BLaER1 (cell line): ENCODE measurements around the gene RECK.
"Not testable (repeated sequence)": the region's sequence is repeated elsewhere in the genome, so short reads cannot be mapped to it uniquely, and the experiment has no call there.

Source experiments
- H3K27ac ChIP-seq: shearing (Covaris generic); formaldehyde crosslinking; 2 replicates; pipeline ENCODE4 v1.8.1; 2022
- H3K27me3 ChIP-seq: shearing (Covaris generic); formaldehyde crosslinking; 2 replicates; pipeline ENCODE4 v1.8.1; 2022
- H3K36me3 ChIP-seq: shearing (Covaris generic); formaldehyde crosslinking; 2 replicates; pipeline ENCODE4 v1.8.1; 2022
- H3K4me1 ChIP-seq: shearing (Covaris generic); formaldehyde crosslinking; 2 replicates; pipeline ENCODE4 v1.8.1; 2022
- H3K4me2 ChIP-seq: shearing (Covaris generic); formaldehyde crosslinking; 2 replicates; pipeline ENCODE4 v1.8.1; 2022
- H3K4me3 ChIP-seq: shearing (Covaris generic); formaldehyde crosslinking; 2 replicates; pipeline ENCODE4 v1.8.1; 2022
- H3K9ac ChIP-seq: shearing (Covaris generic); formaldehyde crosslinking; 2 replicates; pipeline ENCODE4 v1.8.1; 2022
- H3K9me3 ChIP-seq: shearing (Covaris generic); formaldehyde crosslinking; 2 replicates; pipeline ENCODE4 v1.8.1; 2022
- H4K20me1 ChIP-seq: shearing (Covaris generic); formaldehyde crosslinking; 2 replicates; pipeline ENCODE4 v1.8.1; 2022
- Cebpa-rat ChIP-seq: shearing (Covaris generic); IDR thresholded peaks from 2 replicates; pipeline ENCODE4 v1.8.1; 2022

Gene RECK

DNA sequence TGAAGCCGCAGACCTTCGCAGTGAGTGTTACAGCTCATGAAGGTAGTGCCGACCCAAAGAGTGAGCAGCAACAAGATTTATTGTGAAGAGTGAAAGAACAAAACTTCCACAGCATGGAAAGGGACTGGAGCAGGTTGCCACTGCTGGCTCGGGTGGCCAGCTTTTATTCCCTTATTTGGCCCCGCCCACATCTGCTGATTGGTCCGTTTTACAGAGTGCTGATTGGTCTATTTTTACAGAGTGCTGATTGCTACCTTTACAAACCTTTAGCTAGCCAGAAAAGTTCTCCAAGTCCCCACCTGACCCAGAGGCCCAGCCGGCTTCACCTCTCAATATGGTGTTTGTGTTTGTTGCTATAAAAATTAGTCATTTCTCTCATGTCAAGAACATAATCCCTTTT, 49.7 kb downstream of the RECK start:
- Histone ChIP-seq H3K9ac (no peak overlapping the region), H3K27me3 (no peaks in the 10 kb centered on the region), H4K20me1 (no peaks in the 10 kb centered on the region), H3K4me3 (no peak overlapping the region), H3K36me3 (peaks cover 49% of the 10 kb centered on the region), H3K4me2 (no peak overlapping the region), H3K9me3 (peaks cover 19% of the 10 kb centered on the region), H3K4me1 (no peaks in the 10 kb centered on the region), H3K27ac (no peak overlapping the region)
- no peak for TF ChIP-seq Cebpa-rat

- H3K36me3 ChIP-seq = peaks cover 47% of the 10 kb centered on the region
- H3K27ac ChIP-seq, H4K20me1 ChIP-seq, H3K4me2 ChIP-seq, H3K4me1 ChIP-seq, H3K9ac ChIP-seq, H3K27me3 ChIP-seq, H3K4me3 ChIP-seq: not testable (repeated sequence)
- peaks cover 19% of the 10 kb centered on the region for H3K9me3 ChIP-seq
Measured at GRCh38 chr9:36087054-36087453, 50.3 kb downstream of the RECK start.

GRCh38 chr9:36088020-36088419, 51.3 kb downstream of the RECK start:
- Histone ChIP-seq H3K4me2 (no peak overlapping the region), H3K9me3 (peaks cover 19% of the 10 kb centered on the region), H3K4me3 (no peak overlapping the region), H3K27ac (no peak overlapping the region), H3K4me1 (peaks cover 5% of the 10 kb centered on the region; the same call in 1 of the 2 replicates), H3K9ac (no peak overlapping the region), H3K27me3 (no peaks in the 10 kb centered on the region), H3K36me3 (peaks cover 45% of the 10 kb centered on the region), H4K20me1 (no peaks in the 10 kb centered on the region)
- no peak for TF ChIP-seq Cebpa-rat

DNA sequence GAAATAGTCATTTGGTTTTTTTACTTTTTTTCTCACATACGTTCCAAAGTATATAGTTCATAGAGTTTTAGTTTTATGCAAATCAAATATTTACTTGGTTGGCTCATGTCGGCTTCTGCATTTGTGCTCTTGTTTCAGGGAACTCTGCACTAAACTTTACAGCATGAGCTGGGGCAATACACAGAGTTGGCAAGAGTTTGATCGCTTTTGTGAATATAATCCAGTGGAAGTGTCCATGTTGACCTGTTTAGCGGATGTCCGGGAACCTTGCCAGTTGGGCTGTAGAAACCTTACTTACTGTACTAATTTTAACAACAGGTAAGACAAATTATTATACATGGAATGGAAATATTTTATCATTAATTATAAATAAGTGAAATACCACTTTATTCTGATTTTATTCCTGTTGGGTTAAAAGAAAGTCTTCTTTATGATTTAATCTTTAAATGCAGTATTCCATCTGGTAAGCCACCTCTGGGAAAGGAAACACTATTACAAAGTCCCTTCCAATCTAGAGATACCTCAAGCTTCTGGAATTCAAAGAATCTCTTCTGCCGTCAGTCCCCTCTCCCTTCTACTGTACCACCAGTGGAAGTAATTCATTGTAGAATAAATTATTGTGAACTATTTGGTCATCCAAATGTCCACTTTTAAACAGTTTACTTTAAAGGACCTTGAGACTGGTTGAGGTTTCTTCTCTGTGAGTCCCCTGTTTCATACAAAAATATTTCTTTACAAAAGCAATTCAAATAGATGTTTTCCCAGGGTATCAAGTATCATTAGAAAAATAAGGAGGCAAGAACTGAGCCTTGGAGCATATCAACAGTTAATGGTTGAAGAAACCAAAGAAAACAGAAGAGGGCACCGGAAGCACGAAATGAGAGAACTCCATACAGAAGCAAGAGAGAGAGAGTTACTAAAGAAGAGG, 54.6 kb downstream of the RECK start:
- no peak overlapping the region for H3K27ac ChIP-seq
- peaks cover 8% of the 10 kb centered on the region for H3K9me3 ChIP-seq
- peaks cover 15% of the 10 kb centered on the region for H3K36me3 ChIP-seq
- no peaks in the 10 kb centered on the region for H4K20me1 ChIP-seq
- H3K4me1 ChIP-seq = peaks cover 5% of the 10 kb centered on the region; the same call in 1 of the 2 replicates
- TF ChIP-seq Cebpa-rat = no peak
- H3K9ac ChIP-seq = no peak overlapping the region
- no peak overlapping the region for H3K4me3 ChIP-seq
- no peak overlapping the region for H3K4me2 ChIP-seq
- no peaks in the 10 kb centered on the region for H3K27me3 ChIP-seq

GRCh38 chr9:36092014-36092413, 55.3 kb downstream of the RECK start:
- peaks cover 5% of the 10 kb centered on the region; the same call in 1 of the 2 replicates for H3K4me1 ChIP-seq
- H3K9me3 ChIP-seq = peaks cover 1% of the 10 kb centered on the region
- H3K36me3 ChIP-seq = peaks cover 7% of the 10 kb centered on the region
- TF ChIP-seq Cebpa-rat = no peak
- no peaks in the 10 kb centered on the region for H4K20me1 ChIP-seq
- no peaks in the 10 kb centered on the region for H3K27me3 ChIP-seq
- no peak overlapping the region for H3K9ac ChIP-seq
- no peak overlapping the region for H3K4me2 ChIP-seq
- H3K27ac ChIP-seq = no peak overlapping the region
- no peak overlapping the region for H3K4me3 ChIP-seq

DNA sequence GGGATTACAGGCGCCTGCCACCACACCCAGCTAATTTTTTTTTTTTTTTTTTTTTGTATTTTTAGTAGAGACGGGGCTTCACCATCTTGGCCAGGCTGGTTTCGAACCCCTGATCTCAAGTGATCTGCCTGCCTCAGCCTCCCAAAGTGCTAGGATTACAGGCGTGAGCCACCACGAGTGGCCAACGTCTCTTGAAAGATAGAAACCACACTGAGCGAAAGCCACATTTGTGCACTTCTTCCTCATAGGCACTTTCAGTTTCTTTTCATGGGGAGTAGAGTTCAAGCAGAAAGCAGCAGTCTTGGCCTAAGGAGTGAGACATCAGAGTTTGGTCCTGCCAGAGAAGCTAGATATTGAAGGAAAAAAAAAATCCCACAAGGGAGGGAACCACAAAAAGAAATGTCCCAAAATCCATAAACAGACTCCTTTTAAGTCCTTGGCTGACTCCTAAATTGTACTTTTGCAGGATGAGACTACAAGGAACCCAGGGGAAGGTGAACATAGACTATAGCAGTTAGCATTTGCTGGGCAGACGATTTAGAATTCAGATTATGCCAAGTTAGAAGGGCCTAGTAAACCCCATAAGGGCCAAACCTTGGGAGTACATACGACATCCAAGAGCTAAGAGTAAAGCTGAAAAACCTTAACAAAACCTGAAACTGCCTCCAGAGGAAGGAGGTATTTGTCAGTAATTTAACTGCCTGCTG, 55.9 kb downstream of the RECK start:
- H3K9me3 ChIP-seq = no peaks in the 10 kb centered on the region
- H3K27me3 ChIP-seq = no peaks in the 10 kb centered on the region
- no peak overlapping the region for H3K27ac ChIP-seq
- TF ChIP-seq Cebpa-rat = no peak
- H3K4me1 ChIP-seq = peaks cover 5% of the 10 kb centered on the region; the same call in 1 of the 2 replicates
- H4K20me1 ChIP-seq = no peaks in the 10 kb centered on the region
- peaks cover 2% of the 10 kb centered on the region for H3K36me3 ChIP-seq
- H3K4me2 ChIP-seq = no peak overlapping the region
- no peak overlapping the region for H3K4me3 ChIP-seq
- no peak overlapping the region for H3K9ac ChIP-seq

DNA sequence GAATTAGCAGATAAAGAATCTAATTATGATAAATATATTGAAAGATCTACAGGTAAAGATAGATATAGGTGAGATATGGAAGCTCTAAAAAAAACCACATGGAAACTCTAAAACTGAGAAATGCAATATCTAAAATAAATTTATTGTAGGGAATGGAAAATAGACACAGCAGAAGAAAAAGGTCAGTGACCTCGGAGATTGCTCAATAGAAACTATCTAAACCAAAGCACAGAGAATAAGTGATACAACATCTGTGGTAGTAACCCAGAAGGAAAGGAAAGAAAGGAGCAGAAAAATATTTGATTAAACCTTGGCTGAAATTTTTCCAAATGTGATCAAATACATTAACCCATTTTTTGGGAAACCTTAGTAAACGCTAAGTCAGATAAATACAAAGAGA, 56.7 kb downstream of the RECK start:
- Histone ChIP-seq H4K20me1 (no peaks in the 10 kb centered on the region), H3K9me3 (no peaks in the 10 kb centered on the region), H3K27ac (no peak overlapping the region), H3K9ac (no peak overlapping the region), H3K4me1 (peaks cover 5% of the 10 kb centered on the region; the same call in 1 of the 2 replicates), H3K27me3 (no peaks in the 10 kb centered on the region), H3K36me3 (no peaks in the 10 kb centered on the region; the same call in 1 of the 2 replicates), H3K4me2 (no peak overlapping the region), H3K4me3 (no peak overlapping the region)
- no peak for TF ChIP-seq Cebpa-rat

DNA sequence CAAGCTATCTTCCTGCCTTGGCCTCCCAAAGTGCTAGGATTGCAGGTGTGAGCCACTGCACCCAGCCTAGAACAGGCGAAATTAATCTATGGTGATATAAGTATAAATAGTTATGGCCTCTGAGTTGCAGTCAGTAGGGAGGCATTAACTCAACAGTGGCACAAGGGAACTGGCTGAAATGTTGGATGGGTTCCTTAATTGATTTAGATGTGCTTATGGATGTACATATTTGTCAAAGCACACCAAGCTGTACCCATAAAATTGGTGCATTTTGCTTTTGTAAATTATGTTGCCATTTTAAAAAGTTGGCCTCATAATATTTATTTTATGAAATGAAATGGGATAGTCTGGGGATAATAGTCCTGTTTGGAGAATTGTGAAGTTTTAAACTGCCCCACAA, 63.0 kb downstream of the RECK start:
- Histone ChIP-seq H4K20me1 (no peaks in the 10 kb centered on the region), H3K4me2 (no peak overlapping the region), H3K36me3 (no peaks in the 10 kb centered on the region; the same call in 1 of the 2 replicates), H3K4me3 (no peak overlapping the region), H3K27me3 (no peaks in the 10 kb centered on the region), H3K9ac (no peak overlapping the region), H3K27ac (no peak overlapping the region), H3K4me1 (no peaks in the 10 kb centered on the region), H3K9me3 (no peaks in the 10 kb centered on the region)
- no peak for TF ChIP-seq Cebpa-rat

GRCh38 chr9:36100532-36100931, 63.8 kb downstream of the RECK start:
- H4K20me1 ChIP-seq = no peaks in the 10 kb centered on the region
- no peaks in the 10 kb centered on the region for H3K9me3 ChIP-seq
- H3K4me1 ChIP-seq = no peaks in the 10 kb centered on the region
- H3K27me3 ChIP-seq = no peaks in the 10 kb centered on the region
- H3K4me3 ChIP-seq = no peak overlapping the region
- no peak overlapping the region for H3K27ac ChIP-seq
- H3K4me2 ChIP-seq = no peak overlapping the region
- peaks cover 5% of the 10 kb centered on the region for H3K36me3 ChIP-seq
- no peak overlapping the region for H3K9ac ChIP-seq
- no peak for TF ChIP-seq Cebpa-rat
